Upper lobe of right lung (tissue), 1 donor: ENCODE measurements around the gene CMPK2. TPM values are rescaled to one million over a fixed set of nuclear protein-coding genes. Genes with fewer than 3 reads are reported as not detected.

Experiments used
- ATAC-seq: fragments of 200-7000 bp; cut with Tn5 transposase; one replicate; pipeline ENCODE4 v1.9.1; 2020; ENCODE audit warnings: mild to moderate bottlenecking, moderate library complexity
- DNase-seq: peaks from one replicate; pipeline ENCODE4 v3.0.0-alpha.2; 2020
- H3K27ac ChIP-seq: fragments of 200-600 bp; one replicate; pipeline ENCODE4 v1.8.0; 2022
- H3K27me3 ChIP-seq: fragments of 200-600 bp; one replicate; pipeline ENCODE4 v1.8.0; 2022; ENCODE audit warnings: mild to moderate bottlenecking
- H3K36me3 ChIP-seq: fragments of 200-600 bp; one replicate; pipeline ENCODE4 v1.8.0; 2022
- H3K4me1 ChIP-seq: fragments of 200-600 bp; one replicate; pipeline ENCODE4 v1.8.0; 2022
- H3K4me3 ChIP-seq: fragments of 200-600 bp; one replicate; pipeline ENCODE4 v1.8.0; 2022; ENCODE audit warnings: mild to moderate bottlenecking
- H3K9me3 ChIP-seq: fragments of 200-600 bp; one replicate; pipeline ENCODE4 v1.8.0; 2022
- CTCF ChIP-seq: fragments of 200-600 bp; IDR thresholded peaks from one replicate; pipeline ENCODE4 v1.8.0; 2022; ENCODE audit warnings: antibody characterized with exemption
- intact Hi-C: fragments of 100-400 bp; cut with DNase I; formaldehyde crosslinking; loops from one replicate; pipeline ENCODE4 v1.11.0; 2022
- total RNA-seq: library from RNA; stranded (reverse); fragmentation: NEBNext Ultra II Directional; extraction: Animal tissue kit (Norgen Biotek cat#: 25700); gene quantifications from one replicate; pipeline ENCODE4 v1.2.1, GENCODE V29; 2021
- donor health status: DM: no; HTN: yes; CAD: no; lungs with severe emphysema.

Gene CMPK2
- total RNA-seq, 1 donor from 2014 or later = 23.2 TPM

DNA sequence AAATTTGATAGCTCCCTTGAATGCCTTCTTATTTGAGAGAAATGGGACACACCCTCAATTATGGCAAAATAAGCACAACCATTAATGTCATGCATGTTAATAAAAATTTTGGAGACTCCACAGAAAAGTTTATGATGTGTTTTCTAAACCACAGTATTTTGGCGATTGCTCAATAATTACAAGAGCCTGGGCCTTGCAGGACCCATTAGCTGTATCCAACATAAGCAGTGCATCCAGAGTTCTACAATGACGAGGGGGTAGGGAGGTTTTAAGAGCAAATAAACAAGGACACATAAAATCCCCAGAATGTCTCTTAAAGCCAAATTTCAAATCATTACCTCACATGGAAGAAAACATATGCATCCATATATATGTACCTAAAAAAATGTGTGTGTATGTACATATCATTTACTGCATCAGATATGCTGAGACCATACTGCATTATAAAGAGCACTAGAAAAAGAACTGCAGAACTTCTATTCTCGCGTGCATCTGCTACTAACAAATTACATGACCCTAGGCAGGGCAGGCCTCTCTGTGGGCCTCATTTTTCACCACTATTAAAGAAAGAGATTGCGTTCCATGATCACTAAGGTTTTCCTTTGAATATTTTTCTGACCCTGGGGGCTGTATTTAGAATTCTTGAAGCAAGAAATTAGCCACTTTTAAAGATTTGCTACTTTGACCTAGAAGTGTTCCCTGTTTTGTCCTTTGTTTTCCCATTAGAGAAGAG lies 38.0 kb downstream of the CMPK2 start:
- Histone ChIP-seq H3K4me1 (peaks cover 11% of the 10 kb centered on the region), H3K9me3 (no peaks in the 10 kb centered on the region), H3K27me3 (no peaks in the 10 kb centered on the region), H3K4me3 (no peak overlapping the region), H3K36me3 (no peaks in the 10 kb centered on the region), H3K27ac (peak overlapping the region; percentile 27)
- ATAC-seq (no peak), DNase-seq (no peak)
- no peak for TF ChIP-seq CTCF
- intact Hi-C loops = no loop called here

DNA sequence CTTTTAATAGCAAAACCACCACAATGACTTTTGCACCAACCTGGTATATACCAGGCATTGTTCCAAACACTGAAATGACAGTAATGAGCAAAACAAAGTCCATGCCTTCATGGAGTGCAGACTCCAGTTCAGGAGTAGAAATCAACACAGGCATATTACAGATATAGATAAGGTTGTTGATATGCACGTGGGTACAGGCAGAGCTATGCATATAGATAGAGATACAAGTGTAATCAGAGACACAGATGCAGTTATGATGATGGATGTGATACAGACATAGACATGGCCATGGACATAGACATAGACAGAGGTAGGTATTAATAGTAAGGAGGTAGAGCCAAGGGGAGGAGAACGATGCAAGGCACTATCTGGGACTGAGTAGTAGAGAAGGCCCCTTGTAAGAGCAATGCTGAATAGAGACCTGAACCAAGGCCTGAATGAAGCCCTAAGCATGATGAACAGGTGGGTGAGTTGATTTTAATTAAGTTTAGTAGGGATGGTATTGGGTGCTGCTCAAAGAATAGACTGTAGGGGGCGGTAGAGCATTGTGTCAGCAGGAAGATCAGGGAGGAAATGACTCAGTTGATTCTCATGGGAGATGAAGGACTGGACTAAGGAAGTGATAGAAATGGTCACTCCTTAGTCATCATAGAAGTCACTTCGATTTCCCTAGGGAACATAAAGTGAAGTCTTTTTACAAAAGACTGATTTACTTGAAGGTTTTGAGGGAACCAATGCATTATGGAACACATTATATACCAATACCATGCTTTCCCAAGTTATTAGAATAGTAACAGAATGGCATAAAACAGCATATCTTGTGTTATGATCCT lies 39.4 kb downstream of the CMPK2 start:
- peak; percentile 98 for ATAC-seq
- H3K27ac ChIP-seq = no peak overlapping the region
- H3K27me3 ChIP-seq = no peaks in the 10 kb centered on the region
- TF ChIP-seq CTCF = peak; percentile 71
- no peaks in the 10 kb centered on the region for H3K36me3 ChIP-seq
- no peak for DNase-seq
- peaks cover 11% of the 10 kb centered on the region for H3K4me1 ChIP-seq
- intact Hi-C loops = no loop called here
- H3K4me3 ChIP-seq = no peak overlapping the region
- no peaks in the 10 kb centered on the region for H3K9me3 ChIP-seq

GRCh38 chr2:6824962-6825361 lies 40.7 kb downstream of the CMPK2 start:
- no peaks in the 10 kb centered on the region for H3K36me3 ChIP-seq
- intact Hi-C loops = no loop called here
- ATAC-seq = no peak
- no peak overlapping the region for H3K27ac ChIP-seq
- H3K4me1 ChIP-seq = peaks cover 11% of the 10 kb centered on the region
- H3K27me3 ChIP-seq = no peaks in the 10 kb centered on the region
- TF ChIP-seq CTCF = no peak
- H3K4me3 ChIP-seq = no peak overlapping the region
- DNase-seq = no peak
- no peaks in the 10 kb centered on the region for H3K9me3 ChIP-seq

DNA sequence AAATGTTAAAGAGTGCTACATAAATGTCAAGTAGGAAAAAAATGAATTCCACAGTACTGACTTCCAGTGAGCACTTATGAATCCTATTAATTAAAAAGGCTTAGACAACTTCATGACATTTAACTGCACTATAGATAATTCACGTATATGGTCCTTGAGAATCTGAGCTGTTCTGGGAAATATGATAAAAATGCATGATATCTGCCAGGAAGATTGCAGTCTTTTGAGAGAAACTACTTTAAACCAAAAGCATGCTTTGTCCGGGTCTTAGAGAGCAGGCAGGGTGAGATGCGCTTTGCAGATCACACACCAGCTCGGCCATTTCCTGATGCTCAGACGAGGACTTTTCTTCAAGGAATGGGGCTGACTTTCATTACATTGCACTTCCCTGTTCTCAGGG lies 42.6 kb downstream of the CMPK2 start:
- DNase-seq (no peak), ATAC-seq (no peak)
- intact Hi-C loops = no loop called here
- H3K4me1 ChIP-seq = peaks cover 11% of the 10 kb centered on the region
- no peaks in the 10 kb centered on the region for H3K9me3 ChIP-seq
- no peak overlapping the region for H3K27ac ChIP-seq
- H3K4me3 ChIP-seq = no peak overlapping the region
- H3K27me3 ChIP-seq = no peaks in the 10 kb centered on the region
- H3K36me3 ChIP-seq = no peaks in the 10 kb centered on the region
- no peak for TF ChIP-seq CTCF

- H3K9me3 ChIP-seq = no peaks in the 10 kb centered on the region
- H3K27ac ChIP-seq = no peak overlapping the region
- no peak overlapping the region for H3K4me3 ChIP-seq
- DNase-seq (no peak), ATAC-seq (no peak)
- H3K36me3 ChIP-seq = no peaks in the 10 kb centered on the region
- intact Hi-C loops = no loop called here
- H3K27me3 ChIP-seq = no peaks in the 10 kb centered on the region
- TF ChIP-seq CTCF = no peak
- H3K4me1 ChIP-seq = peaks cover 5% of the 10 kb centered on the region
Observed at GRCh38 chr2:6822406-6822805, 43.3 kb downstream of the CMPK2 start.
